ENCODE measurements around the gene LBHD1.

GRCh38 chr11:62694455-62695167 is 22.5 kb upstream of the LBHD1 start:
- TF ChIP-seq NFE2L2 (IDR thresholded peaks at IDR 0.05; ENCODE audit: low read depth, low read length) (no peak), POLR2A (IDR thresholded peaks at IDR 0.05; ENCODE audit: low read depth, low read length) (no peak), RFX5 (IDR thresholded peaks at IDR 0.05; ENCODE audit: low read depth, low read length) (no peak), RAD21 (IDR thresholded peaks at IDR 0.05; ENCODE audit: low read length) (peak; percentile 72), CTCF (conservative IDR thresholded peaks at IDR 0.05; ENCODE audit: low read depth, low read length) (peak; percentile 73), CEBPB (IDR thresholded peaks at IDR 0.05; ENCODE audit: low read depth, low read length) (no peak), RCOR1 (IDR thresholded peaks at IDR 0.05; ENCODE audit: insufficient replicate concordance, low read length) (no peak), USF2 (IDR thresholded peaks at IDR 0.05; ENCODE audit: low read depth, low read length) (no peak), MXI1 (IDR thresholded peaks at IDR 0.05; ENCODE audit: borderline replicate concordance, low read depth, low read length) (no peak), ELK1 (IDR thresholded peaks at IDR 0.05; ENCODE audit: borderline replicate concordance, low read depth, low read length) (no peak), BHLHE40 (IDR thresholded peaks at IDR 0.05; ENCODE audit: low read depth, low read length) (no peak), FOS (IDR thresholded peaks at IDR 0.05; ENCODE audit: low read depth, low read length) (no peak)
